ENCODE data around the gene SGO2.

DNA sequence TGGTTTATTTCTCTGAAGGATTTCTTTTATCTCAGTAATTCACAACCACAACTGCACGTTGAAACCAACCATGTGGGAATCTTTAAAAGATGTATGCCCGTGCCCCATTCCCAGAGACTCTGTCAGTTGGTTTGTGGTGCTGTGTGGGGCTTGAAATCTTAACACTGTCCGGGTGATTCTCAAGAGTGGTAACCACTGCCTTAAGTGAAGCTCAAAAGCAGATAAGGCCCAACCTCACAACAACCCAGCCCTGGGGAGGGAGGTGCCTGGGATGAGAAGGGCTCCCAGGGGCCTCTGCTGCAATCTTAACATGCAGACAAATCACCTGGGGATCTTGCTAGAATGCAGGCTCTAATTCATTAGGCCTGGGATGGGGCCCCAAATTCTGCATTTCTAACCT lies 73.2 kb downstream of the SGO2 start:
- TF ChIP-seq POLR2AphosphoS5 (IDR thresholded peaks at IDR 0.05) (no peak), POLR2A (IDR thresholded peaks at IDR 0.05) (no peak)
- TF ChIP-seq, protein P1, sequence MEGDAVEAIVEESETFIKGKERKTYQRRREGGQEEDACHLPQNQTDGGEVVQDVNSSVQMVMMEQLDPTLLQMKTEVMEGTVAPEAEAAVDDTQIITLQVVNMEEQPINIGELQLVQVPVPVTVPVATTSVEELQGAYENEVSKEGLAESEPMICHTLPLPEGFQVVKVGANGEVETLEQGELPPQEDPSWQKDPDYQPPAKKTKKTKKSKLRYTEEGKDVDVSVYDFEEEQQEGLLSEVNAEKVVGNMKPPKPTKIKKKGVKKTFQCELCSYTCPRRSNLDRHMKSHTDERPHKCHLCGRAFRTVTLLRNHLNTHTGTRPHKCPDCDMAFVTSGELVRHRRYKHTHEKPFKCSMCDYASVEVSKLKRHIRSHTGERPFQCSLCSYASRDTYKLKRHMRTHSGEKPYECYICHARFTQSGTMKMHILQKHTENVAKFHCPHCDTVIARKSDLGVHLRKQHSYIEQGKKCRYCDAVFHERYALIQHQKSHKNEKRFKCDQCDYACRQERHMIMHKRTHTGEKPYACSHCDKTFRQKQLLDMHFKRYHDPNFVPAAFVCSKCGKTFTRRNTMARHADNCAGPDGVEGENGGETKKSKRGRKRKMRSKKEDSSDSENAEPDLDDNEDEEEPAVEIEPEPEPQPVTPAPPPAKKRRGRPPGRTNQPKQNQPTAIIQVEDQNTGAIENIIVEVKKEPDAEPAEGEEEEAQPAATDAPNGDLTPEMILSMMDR (IDR thresholded peaks at IDR 0.05) = no peak
